Osteocyte (in vitro differentiated cells): ENCODE results near the gene TSSK6. TPM values are rescaled to one million over a fixed set of nuclear protein-coding genes. Genes with fewer than 3 reads are reported as not detected.

Experiments
- DNase-seq: peaks from one replicate; pipeline ENCODE4 v3.0.0; 2021; ENCODE audit warnings: mixed read lengths; ENCODE audit not compliant: unreplicated experiment; ENCODE audit errors: extremely low spot score
- H3K27ac Mint-ChIP-seq: one replicate; pipeline ENCODE4 v1.8.0; 2021; ENCODE audit warnings: mild to moderate bottlenecking, mixed read lengths; ENCODE audit not compliant: unreplicated experiment
- H3K27me3 Mint-ChIP-seq: one replicate; pipeline ENCODE4 v1.8.0; 2021; ENCODE audit warnings: mixed read lengths; ENCODE audit not compliant: unreplicated experiment
- H3K36me3 Mint-ChIP-seq: one replicate; pipeline ENCODE4 v1.8.0; 2021; ENCODE audit warnings: mixed read lengths; ENCODE audit not compliant: unreplicated experiment
- H3K4me1 Mint-ChIP-seq: one replicate; pipeline ENCODE4 v1.8.0; 2021; ENCODE audit warnings: mixed read lengths; ENCODE audit not compliant: unreplicated experiment
- H3K4me3 Mint-ChIP-seq: one replicate; pipeline ENCODE4 v1.8.0; 2021; ENCODE audit warnings: mild to moderate bottlenecking, moderate library complexity, mixed read lengths; ENCODE audit not compliant: unreplicated experiment
- H3K9me3 Mint-ChIP-seq: one replicate; pipeline ENCODE4 v1.8.0; 2021; ENCODE audit warnings: mixed read lengths; ENCODE audit not compliant: unreplicated experiment
- CTCF ChIP-seq: fragments of 200-600 bp; sonication (generic); IDR thresholded peaks from 2 replicates; pipeline ENCODE4 v1.5.0; 2021; ENCODE audit warnings: antibody characterized with exemption, mild to moderate bottlenecking, moderate library complexity
- total RNA-seq: library from RNA; stranded (reverse); gene quantifications from 2 replicates; pipeline ENCODE4 v1.2.1, GENCODE V29; 2021

TSSK6 gene
- total RNA-seq, 1 donor from 2014 or later, result 1.7 TPM

GRCh38 chr19:19537075-19538048 is 22.0 kb upstream of the TSSK6 start:
- Mint-ChIP-seq H3K36me3 (no peaks in the 10 kb centered on the region), H3K9me3 (no peaks in the 10 kb centered on the region), H3K4me1 (peaks cover 13% of the 10 kb centered on the region), H3K27ac (no peak overlapping the region), H3K27me3 (no peaks in the 10 kb centered on the region), H3K4me3 (peak overlapping the region; percentile 22)
- DNase-seq, result no peak
- no peak for TF ChIP-seq CTCF

GRCh38 chr19:19535311-19536191 is 20.2 kb upstream of the TSSK6 start:
- H3K36me3 Mint-ChIP-seq, result no peaks in the 10 kb centered on the region
- no peak overlapping the region for H3K27ac Mint-ChIP-seq
- H3K9me3 Mint-ChIP-seq, result no peaks in the 10 kb centered on the region
- TF ChIP-seq CTCF, result no peak
- no peak overlapping the region for H3K4me3 Mint-ChIP-seq
- peaks cover 22% of the 10 kb centered on the region for H3K4me1 Mint-ChIP-seq
- DNase-seq, result no peak
- H3K27me3 Mint-ChIP-seq, result no peaks in the 10 kb centered on the region

GRCh38 chr19:19534556-19535265 is 19.4 kb upstream of the TSSK6 start:
- Mint-ChIP-seq H3K27ac (no peak overlapping the region), H3K4me1 (peaks cover 30% of the 10 kb centered on the region), H3K9me3 (no peaks in the 10 kb centered on the region), H3K27me3 (no peaks in the 10 kb centered on the region), H3K36me3 (no peaks in the 10 kb centered on the region), H3K4me3 (no peak overlapping the region)
- no peak for DNase-seq
- no peak for TF ChIP-seq CTCF

GRCh38 chr19:19533841-19534240 is 18.5 kb upstream of the TSSK6 start:
- Mint-ChIP-seq H3K4me3 (no peak overlapping the region), H3K27ac (no peak overlapping the region), H3K4me1 (peaks cover 34% of the 10 kb centered on the region), H3K27me3 (no peaks in the 10 kb centered on the region), H3K36me3 (no peaks in the 10 kb centered on the region), H3K9me3 (no peaks in the 10 kb centered on the region)
- TF ChIP-seq CTCF, result no peak
- no peak for DNase-seq
